ENCODE measurements around the gene C19orf25.

C19orf25 gene

DNA sequence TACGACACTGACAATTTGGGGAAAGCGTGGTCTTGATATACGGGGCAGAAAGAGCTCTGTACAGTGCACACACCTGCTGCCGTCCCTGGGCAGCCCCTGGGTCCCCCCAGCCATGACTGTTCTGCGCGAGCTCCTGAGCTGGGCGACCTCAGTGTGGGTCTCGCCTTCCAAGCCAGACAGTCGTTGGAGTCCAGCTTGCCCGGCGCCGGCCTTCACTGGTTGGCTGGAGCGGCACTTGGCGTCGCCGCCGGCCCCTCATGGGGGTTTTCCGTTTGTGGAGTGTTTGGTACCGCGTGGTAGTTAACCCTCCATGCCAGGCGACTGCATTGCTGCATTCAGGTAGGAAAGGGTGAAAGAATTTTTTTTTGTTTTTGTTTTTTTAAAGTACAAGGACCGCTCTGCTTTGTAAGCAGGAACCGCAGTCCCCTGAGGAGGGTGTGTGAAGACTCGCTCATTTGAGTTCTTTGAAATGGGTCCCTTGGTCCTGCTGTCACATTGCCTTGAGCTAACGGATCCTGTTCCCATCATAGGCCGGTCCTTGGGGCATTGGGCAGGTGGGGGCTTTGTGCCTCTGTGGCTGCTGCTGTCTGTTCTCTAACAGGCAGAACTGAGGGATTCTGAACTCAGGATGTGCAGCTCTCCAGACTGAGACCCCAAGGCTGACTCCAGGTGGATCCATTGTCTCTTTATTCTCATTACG lies 51.6 kb downstream of the C19orf25 start:
- DNase-seq: no peak

GRCh38 chr19:1426736-1427135 lies 52.3 kb downstream of the C19orf25 start:
- no peak for DNase-seq

- DNase-seq: no peak
These were observed 53.1 kb downstream of the C19orf25 start for GRCh38 chr19:1425902-1426301.

GRCh38 chr19:1425102-1425837 lies 53.7 kb downstream of the C19orf25 start:
- no peak for DNase-seq

DNA sequence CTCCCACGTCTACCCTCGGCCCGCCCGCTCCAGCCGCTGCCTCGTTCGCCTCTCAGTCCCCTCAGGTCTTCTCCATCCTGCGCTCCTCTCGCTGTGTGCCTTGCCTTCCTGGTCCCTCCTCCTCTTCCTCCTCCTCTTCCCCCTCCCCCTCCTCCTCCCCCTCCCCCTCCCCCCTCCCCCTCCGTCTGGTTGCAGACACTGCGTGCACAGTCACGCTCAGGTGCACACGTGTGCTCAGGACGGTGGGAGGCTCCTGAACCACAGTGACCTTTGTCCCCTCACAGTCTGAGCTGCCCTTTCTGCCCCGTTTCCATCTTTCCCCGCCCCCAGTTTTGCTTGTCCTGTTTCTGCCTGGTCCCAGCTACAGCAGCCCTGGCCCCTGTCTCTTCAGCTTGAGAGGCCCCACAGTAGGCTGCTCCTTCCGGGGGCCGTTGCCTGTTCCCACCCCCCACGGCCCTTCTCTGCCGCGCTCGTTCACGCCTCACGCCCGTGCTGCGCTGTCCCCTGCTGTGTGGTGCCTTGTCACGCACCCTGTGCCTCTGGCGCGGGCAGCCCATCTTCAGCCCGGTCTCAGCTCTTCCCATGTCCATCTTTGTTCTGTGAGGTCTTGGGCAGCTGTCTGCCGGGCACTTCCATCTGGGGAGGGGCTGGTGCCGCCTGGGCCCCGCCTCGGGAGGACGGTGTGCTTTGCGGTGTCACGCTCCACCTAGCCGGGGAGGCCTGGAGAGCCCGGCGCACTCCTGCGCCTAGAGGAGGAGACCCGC lies 54.6 kb downstream of the C19orf25 start:
- no peak for DNase-seq

- DNase-seq: no peak
These were observed 55.4 kb downstream of the C19orf25 start for GRCh38 chr19:1423436-1424191.

All from DMS79 treated with DMSO at 0.1 percent for 48 hours (cell line).